ENCODE data around the gene PHLDB1. TPM values are rescaled to one million over a fixed set of nuclear protein-coding genes. Genes with fewer than 3 reads are reported as not detected.
A peak's percentile ranks its signal among the peaks of the same experiment; 100 is the strongest.

Gene PHLDB1
- total and polyA plus RNA-seq, 2 donors: 54.0 to 112 TPM

DNA sequence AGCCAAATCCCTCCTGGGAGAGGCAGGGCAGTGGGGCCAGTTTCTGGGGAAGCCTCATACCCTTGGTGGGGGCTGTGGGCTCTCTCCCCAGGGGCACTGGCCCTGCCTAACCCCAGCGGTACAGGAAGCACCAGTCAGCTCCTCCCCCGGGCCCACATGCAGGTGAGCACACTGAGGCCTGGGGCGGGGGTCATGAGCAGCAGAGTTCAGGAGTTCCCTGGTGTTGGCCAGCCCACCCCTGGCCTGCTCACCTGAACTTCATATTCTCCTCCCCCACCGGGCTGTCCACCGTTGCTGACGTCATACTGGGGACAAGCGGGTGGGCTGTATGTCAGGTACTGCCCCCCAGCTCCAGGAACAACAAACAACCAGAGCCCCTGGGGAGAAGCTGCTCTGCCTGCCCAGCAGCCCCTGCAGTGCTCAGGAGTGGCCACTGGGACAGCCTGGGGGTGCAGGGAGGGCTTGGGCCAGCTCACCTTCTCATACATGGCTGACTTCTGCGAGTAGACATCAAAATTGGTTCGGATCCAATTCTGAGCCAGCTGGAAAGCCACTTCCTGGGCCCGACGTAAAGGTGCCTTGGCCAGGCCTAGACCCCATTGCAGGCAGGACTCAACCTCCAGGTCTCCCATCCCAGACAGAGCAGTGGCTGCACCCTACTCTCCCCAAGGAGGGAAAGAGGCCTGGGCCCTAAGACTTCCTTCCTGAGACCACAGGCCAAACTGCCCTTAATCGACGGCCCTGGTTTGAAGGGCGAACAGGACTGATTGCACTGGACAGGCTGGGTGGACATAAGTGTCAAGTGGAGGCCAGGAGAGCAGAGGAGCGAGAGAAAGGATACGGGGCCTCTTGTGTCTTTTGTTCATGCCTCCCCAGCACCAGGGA lies 51.3 kb downstream of the PHLDB1 start:
- H3K27ac ChIP-seq (ENCODE audit: low read depth): no peak overlapping the region
- no peak for DNase-seq (ENCODE audit: extremely low spot score)
- H3K36me3 ChIP-seq (ENCODE audit: insufficient read depth): no peaks in the 10 kb centered on the region
- no peaks in the 10 kb centered on the region for H3K4me1 ChIP-seq (ENCODE audit: insufficient read depth)
- H3K4me3 ChIP-seq (ENCODE audit: low read depth, low read length): no peak overlapping the region
- 54% methylated on average over 16 of the region's 16 CpGs for WGBS

- Histone ChIP-seq H3K36me3 (ENCODE audit: insufficient read depth) (no peaks in the 10 kb centered on the region), H3K4me3 (ENCODE audit: low read depth, low read length) (no peak overlapping the region), H3K27ac (ENCODE audit: low read depth) (no peak overlapping the region), H3K4me1 (ENCODE audit: insufficient read depth) (no peaks in the 10 kb centered on the region)
- 15% methylated on average over 26 of the region's 26 CpGs for WGBS
- DNase-seq (ENCODE audit: extremely low spot score): peak; percentile 59
Observed at GRCh38 chr11:118659314-118659952, 52.0 kb downstream of the PHLDB1 start.

DNA sequence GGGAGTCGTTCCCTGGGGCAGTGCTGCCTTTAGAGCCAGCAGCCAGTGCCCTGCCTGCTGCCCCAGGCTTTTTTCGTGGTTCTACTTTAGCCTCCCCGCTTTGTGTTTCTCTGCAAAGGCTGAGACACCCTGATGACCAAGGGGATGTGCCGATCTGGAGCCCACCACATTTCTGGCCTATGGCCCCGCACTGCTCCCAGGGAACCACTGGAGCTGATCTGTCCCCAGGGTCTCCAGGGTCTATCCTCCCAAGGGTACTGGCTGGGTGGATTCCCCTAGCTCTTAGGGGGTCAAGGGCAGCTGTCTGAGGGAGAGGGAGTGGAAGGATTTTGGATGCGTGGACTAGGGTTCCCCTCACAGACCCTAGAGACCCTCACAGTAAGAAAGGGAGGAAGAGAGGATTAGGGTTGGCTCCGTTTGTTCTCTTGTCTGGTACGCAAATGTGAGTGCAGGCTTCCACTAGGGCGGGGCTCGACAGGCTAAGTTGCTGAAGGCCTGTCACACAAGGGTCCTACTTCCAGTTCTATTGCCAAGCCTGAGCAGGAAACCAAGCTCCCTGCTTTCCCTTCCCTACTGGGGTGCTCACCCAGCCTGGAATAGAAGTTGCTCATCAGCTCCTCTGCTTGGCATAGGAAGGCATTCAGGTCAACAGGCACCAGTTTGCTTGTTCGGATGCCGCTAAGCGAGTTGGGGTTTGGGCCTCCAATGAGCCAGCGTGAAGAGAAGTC lies 52.7 kb downstream of the PHLDB1 start:
- WGBS: 65% methylated on average over 14 of the region's 14 CpGs
- no peaks in the 10 kb centered on the region for H3K4me1 ChIP-seq (ENCODE audit: insufficient read depth)
- H3K4me3 ChIP-seq (ENCODE audit: low read depth, low read length): no peak overlapping the region
- H3K36me3 ChIP-seq (ENCODE audit: insufficient read depth): no peaks in the 10 kb centered on the region
- no peak for DNase-seq (ENCODE audit: extremely low spot score)
- no peak overlapping the region for H3K27ac ChIP-seq (ENCODE audit: low read depth)

DNA sequence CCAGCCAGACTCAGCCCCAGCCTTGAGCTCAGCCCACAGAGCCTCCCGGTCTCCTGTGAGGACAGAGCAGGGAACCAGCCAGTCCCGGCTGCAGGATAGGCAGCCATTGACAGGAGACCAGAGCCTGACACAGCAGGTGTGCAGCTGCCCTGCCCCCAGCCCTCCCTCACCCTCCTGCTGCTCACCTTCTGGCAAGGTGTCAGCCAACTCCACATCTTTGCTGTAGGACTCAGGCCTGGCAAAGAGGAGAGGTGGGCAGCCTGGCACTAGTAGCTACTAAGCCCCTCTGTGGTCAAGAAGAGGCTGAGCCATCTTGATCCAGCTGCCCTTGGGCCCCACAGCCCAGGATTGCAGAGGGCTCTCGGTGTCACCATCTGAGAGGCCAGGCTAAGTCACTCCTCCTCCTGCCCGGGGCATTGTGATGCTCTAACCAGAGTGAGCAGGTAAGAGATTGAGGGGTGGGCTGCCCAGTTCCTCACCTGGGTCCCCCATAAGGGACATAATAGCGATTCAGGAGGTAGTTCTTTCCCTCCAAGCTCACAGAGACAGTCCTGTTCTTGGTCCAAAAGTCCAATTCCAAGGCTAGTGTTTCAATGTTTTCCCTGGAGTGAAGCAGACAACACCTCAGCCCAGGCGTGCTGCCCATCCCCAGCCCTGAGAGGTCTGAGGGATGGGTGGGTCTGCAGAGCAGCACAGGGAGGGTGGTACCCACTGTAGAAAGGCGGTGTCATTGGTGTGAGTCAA lies 53.4 kb downstream of the PHLDB1 start:
- H3K27ac ChIP-seq (ENCODE audit: low read depth): no peak overlapping the region
- no peaks in the 10 kb centered on the region for H3K36me3 ChIP-seq (ENCODE audit: insufficient read depth)
- no peak for DNase-seq (ENCODE audit: extremely low spot score)
- H3K4me1 ChIP-seq (ENCODE audit: insufficient read depth): no peaks in the 10 kb centered on the region
- WGBS: 83% methylated on average over 7 of the region's 7 CpGs
- H3K4me3 ChIP-seq (ENCODE audit: low read depth, low read length): no peak overlapping the region

DNA sequence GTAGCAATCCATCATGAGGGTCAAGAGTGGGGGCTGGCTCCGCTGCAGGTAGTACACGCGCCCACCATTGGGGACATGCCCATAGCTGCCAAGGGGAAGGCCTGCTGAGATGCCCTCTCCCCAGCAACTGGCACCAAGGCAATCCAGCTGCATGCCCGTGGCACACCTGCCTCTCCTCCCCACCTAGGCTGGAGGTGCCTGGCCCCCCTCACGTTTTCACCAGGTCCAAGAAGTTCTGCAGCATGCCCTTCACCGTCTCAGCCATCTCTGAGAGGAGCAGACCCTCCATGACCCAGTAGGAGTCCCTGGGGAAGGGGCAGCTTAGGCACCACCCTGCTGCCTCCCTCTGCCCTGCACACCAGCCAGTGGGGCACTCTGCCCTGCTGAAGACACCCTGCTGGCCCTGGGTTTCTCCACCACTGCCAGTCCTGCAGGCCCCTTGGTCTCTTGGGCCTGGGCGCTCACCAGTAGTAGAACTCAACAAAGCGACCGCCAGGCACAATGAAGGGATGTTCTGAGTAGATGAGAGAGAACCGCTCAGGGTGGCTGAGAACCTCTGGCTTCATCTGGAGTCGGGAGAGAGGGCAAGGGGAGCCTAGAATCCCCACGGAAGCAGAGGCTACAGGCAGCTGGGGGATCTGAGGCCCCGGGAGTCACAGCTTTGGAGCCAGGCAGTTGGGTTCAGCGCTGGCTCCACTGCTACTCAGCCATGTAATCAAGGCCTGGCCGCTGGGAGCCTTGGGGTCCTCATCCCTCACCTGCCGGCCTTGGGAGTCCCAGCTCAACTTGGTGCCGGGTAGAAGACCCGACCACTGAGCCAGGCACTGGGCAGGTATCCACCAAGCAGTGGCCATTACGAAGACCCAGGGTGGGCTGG lies 54.2 kb downstream of the PHLDB1 start:
- Histone ChIP-seq H3K27ac (ENCODE audit: low read depth) (no peak overlapping the region), H3K4me3 (ENCODE audit: low read depth, low read length) (no peak overlapping the region), H3K36me3 (ENCODE audit: insufficient read depth) (no peaks in the 10 kb centered on the region), H3K4me1 (ENCODE audit: insufficient read depth) (no peaks in the 10 kb centered on the region)
- 87% methylated on average over 19 of the region's 19 CpGs for WGBS
- DNase-seq (ENCODE audit: extremely low spot score): no peak

- DNase-seq (ENCODE audit: extremely low spot score): no peak
- Histone ChIP-seq H3K27ac (ENCODE audit: low read depth) (no peak overlapping the region), H3K36me3 (ENCODE audit: insufficient read depth) (no peaks in the 10 kb centered on the region), H3K4me1 (ENCODE audit: insufficient read depth) (no peaks in the 10 kb centered on the region), H3K4me3 (ENCODE audit: low read depth, low read length) (no peak overlapping the region)
- 69% methylated on average over 8 of the region's 8 CpGs for WGBS
Observed at GRCh38 chr11:118662401-118663271, 55.2 kb downstream of the PHLDB1 start.

GRCh38 chr11:118663381-118663780 lies 56.0 kb downstream of the PHLDB1 start:
- DNase-seq (ENCODE audit: extremely low spot score): no peak
- 92% methylated on average over 4 of the region's 4 CpGs for WGBS
- Histone ChIP-seq H3K4me1 (ENCODE audit: insufficient read depth) (no peaks in the 10 kb centered on the region), H3K27ac (ENCODE audit: low read depth) (no peak overlapping the region), H3K36me3 (ENCODE audit: insufficient read depth) (no peaks in the 10 kb centered on the region), H3K4me3 (ENCODE audit: low read depth, low read length) (no peak overlapping the region)

DNA sequence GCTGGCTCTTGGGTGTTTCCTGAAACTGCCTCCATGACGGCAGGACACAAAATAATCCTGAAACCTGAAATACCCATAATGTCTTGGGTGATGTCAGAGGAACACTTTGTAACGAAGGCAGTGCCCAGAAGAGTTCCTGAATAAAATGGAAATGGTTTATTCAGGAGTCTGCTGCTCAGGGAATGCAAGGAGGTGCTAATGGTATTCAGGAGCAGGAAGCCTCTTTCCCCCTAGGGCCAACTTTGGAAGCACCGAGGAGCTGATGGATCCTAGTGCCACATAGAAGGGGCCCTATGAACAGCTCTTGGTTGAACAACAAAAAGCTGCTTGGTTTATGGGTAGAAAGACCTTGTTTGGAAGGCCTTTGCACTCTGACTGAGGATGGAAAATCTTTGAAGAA lies 56.5 kb downstream of the PHLDB1 start:
- Histone ChIP-seq H3K4me3 (ENCODE audit: low read depth, low read length) (no peak overlapping the region), H3K4me1 (ENCODE audit: insufficient read depth) (no peaks in the 10 kb centered on the region), H3K36me3 (ENCODE audit: insufficient read depth) (no peaks in the 10 kb centered on the region), H3K27ac (ENCODE audit: low read depth) (no peak overlapping the region)
- WGBS: 72% methylated on average over 3 of the region's 3 CpGs
- DNase-seq (ENCODE audit: extremely low spot score): no peak

DNA sequence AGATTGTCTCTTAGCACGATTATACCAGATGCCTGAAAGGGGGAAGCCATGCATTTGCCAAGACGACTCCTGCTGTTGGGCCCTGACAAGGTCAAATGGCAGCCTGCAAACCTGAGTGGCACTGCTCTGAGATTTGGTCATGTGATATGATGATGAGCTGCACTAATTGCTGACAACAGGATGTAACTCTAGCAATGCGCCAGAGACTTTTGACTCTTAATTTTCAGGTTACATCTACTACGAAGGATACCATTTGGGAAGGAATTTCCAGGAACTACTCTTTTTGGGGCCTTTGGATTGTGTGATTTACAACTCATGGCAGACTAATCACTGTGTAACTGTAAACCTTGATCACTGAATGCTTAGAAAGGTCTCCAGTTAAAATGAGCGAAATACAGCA lies 59.0 kb downstream of the PHLDB1 start:
- WGBS: 83% methylated on average over 5 of the region's 5 CpGs
- DNase-seq (ENCODE audit: extremely low spot score): no peak
- no peaks in the 10 kb centered on the region for H3K4me1 ChIP-seq (ENCODE audit: insufficient read depth)

GRCh38 chr11:118670063-118670462 lies 62.6 kb downstream of the PHLDB1 start:
- H3K36me3 ChIP-seq (ENCODE audit: insufficient read depth): no peaks in the 10 kb centered on the region
- no peak overlapping the region for H3K27ac ChIP-seq (ENCODE audit: low read depth)
- no peak overlapping the region for H3K4me3 ChIP-seq (ENCODE audit: low read depth, low read length)
- WGBS: 58% methylated on average over 2 of the region's 2 CpGs
- no peaks in the 10 kb centered on the region for H3K4me1 ChIP-seq (ENCODE audit: insufficient read depth)
- no peak for DNase-seq (ENCODE audit: extremely low spot score)

More for the DNA sequence above, 59.0 kb downstream of the PHLDB1 start:
- H3K4me3 ChIP-seq (ENCODE audit: low read depth, low read length): no peak overlapping the region
- no peak overlapping the region for H3K27ac ChIP-seq (ENCODE audit: low read depth)
- H3K36me3 ChIP-seq (ENCODE audit: insufficient read depth): no peaks in the 10 kb centered on the region

DNA sequence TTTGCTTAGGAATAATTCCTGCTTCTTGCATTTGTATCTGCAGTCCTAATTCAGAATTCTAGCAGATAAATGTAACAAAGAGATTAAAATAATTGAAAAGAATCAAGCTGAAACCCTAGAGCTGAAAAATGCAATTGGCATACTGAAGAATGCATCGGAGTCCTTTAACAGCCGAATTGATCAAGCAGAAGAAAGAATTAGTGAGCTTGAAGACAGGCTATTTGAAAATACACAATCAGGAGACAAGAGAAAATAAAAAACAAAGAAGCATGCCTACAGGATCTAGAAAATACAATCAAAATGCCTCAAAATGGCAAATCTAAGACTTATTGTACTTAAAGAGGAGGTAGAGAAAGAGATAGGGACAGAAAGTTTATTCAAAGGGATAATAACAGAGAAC lies 63.8 kb downstream of the PHLDB1 start:
- DNase-seq (ENCODE audit: extremely low spot score): no peak
- Histone ChIP-seq H3K4me3 (ENCODE audit: low read depth, low read length) (no peak overlapping the region), H3K4me1 (ENCODE audit: insufficient read depth) (no peaks in the 10 kb centered on the region), H3K36me3 (ENCODE audit: insufficient read depth) (no peaks in the 10 kb centered on the region), H3K27ac (ENCODE audit: low read depth) (no peak overlapping the region)
- 94% methylated on average over 2 of the region's 2 CpGs for WGBS

DNA sequence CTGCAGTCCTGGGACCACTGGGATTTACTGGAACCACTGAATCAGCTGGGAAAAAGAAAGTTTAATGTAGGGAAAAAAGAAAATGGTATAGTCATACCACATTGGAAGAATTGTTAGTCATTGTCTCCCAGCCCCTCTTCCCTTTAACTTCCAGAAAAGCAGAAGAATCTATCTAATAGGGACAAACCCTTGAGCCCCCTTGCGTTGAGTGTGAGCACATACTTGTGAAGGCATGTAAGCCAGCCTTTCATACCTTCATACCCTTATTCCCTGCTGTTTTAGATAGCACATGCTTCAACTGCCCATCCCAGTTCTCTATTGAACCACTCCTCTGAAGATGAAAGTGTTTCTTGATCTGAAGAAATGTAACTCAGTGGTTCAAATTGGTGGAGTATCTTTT lies 65.4 kb downstream of the PHLDB1 start:
- Histone ChIP-seq H3K4me3 (ENCODE audit: low read depth, low read length) (no peak overlapping the region), H3K27ac (ENCODE audit: low read depth) (no peak overlapping the region), H3K36me3 (ENCODE audit: insufficient read depth) (no peaks in the 10 kb centered on the region), H3K4me1 (ENCODE audit: insufficient read depth) (no peaks in the 10 kb centered on the region)
- whole genome bisulfite sequencing: 66% methylated on average over 1 of the region's 1 CpG
- no peak for DNase-seq (ENCODE audit: extremely low spot score)

Measured in urinary bladder (tissue), 4 donors.